GM21381 (cell line): ENCODE data around the gene RNF20.
A peak's percentile ranks its signal among the peaks of the same experiment; 100 is the strongest.
"Not testable (repeated sequence)": the region's sequence is repeated elsewhere in the genome, so short reads cannot be mapped to it uniquely, and the experiment has no call there.

Source experiments
- ATAC-seq: cut with Tn5 transposase; IDR thresholded peaks from one replicate; pipeline ENCODE4 v1.9.1; 2021; ENCODE audit warnings: mild to moderate bottlenecking, moderate library complexity; ENCODE audit not compliant: unreplicated experiment

The RNF20 gene, protein sequence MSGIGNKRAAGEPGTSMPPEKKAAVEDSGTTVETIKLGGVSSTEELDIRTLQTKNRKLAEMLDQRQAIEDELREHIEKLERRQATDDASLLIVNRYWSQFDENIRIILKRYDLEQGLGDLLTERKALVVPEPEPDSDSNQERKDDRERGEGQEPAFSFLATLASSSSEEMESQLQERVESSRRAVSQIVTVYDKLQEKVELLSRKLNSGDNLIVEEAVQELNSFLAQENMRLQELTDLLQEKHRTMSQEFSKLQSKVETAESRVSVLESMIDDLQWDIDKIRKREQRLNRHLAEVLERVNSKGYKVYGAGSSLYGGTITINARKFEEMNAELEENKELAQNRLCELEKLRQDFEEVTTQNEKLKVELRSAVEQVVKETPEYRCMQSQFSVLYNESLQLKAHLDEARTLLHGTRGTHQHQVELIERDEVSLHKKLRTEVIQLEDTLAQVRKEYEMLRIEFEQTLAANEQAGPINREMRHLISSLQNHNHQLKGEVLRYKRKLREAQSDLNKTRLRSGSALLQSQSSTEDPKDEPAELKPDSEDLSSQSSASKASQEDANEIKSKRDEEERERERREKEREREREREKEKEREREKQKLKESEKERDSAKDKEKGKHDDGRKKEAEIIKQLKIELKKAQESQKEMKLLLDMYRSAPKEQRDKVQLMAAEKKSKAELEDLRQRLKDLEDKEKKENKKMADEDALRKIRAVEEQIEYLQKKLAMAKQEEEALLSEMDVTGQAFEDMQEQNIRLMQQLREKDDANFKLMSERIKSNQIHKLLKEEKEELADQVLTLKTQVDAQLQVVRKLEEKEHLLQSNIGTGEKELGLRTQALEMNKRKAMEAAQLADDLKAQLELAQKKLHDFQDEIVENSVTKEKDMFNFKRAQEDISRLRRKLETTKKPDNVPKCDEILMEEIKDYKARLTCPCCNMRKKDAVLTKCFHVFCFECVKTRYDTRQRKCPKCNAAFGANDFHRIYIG

DNA sequence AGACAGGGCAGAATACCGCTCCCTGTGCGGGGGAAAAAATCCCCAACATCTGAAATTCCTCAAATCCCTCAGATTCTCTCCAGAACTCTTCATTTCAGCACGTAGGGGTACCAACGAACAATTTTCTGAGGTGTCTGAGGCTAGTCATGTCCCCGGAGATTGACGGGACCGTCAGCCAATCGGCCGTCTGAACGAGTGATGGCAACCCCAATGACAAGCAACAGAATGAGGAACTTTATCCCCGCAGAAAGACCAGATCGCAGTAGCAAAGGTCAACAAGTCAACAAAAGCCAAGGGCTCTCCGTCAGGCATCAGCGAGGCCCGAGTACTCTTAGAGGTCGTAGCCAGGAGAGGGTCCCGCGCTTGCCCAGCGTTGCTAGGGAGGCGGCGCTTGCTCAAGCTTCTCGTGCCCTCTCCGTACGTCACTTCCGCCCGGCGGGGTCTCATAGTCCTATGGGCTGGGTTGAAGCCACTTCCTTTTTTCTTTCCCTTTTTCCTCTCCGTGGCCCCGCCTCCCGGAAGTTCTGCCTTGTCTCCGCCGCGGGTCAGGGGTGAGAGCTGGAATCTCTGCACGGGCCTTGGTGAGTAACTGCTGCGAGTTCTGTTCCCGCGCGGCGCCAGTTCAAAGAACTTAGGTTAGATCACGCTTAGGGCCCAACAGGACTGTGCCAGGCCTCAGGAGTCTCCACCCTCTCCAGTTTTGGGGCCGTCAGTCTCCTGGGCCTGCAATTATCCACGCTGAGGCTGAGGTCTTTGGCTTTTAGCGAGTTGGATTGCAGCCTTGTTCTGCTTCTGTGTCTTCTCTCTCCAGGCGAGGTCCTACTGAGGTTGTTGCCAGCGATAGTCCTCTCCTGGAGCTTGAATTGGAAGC, at the start of gene RNF20:
RNF20 (plus strand) TSS at position 520 of the 871 bp plus-strand sequence. CDS start 1,571 bp downstream, outside the sequence.
- peak; percentile 98 for ATAC-seq

DNA sequence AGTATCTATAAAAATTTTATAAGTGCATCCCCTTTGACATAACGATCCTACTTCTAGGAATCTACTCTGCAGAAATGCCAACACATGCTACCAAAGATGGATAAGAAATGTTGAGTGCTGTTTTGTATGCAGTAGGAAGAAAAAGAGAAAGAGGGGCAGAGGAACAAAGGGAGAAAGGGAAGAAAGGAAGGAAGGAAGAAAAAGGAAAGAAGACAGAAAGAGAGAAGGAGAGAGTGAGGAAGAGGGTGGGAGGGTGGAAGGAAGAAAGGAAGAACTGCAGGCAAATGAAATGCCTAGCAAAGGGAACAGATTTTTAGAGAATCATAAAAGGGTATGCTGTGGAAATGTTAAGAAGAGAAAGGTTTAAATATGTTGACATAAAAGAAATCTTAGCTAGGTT, 49.6 kb upstream of the RNF20 start:
- no peak for ATAC-seq

DNA sequence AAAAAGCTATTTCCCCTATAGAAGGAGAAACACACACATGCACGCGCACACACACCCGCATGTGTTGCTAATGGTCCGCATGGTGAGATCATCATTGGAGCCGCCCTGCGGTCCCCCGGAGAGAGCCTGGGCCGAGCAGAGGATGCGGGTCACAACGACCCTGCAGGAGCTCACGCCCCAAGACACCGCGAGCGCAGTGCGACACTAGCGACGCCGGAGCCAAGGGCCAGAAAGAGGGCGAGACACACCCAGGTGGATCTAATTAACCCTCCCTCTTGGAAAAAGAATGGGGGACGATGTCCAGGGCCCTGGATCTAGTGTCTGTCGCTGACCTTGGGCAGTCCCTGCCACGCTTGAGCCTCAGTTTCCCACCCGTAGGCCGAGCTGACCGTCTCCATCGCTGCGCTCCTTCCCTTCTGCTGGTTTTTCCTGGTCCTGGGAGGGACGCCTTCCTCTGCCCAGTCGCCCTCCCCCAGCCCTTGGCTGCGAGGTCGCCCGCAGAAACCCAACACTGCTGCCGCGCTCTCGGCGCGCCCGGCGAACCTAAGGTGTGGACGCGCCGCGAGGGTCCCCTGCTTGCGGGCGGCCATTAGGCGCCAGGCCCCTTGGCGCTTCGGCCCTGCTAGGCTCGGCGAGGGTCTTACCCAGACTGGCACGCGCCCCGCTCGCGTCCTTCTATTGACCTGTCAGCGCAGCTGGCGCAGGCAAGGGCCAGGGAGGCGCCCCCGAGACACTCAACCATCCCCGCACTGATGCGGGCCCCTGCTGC, 47.5 kb upstream of the RNF20 start:
- ATAC-seq, result no peak

DNA sequence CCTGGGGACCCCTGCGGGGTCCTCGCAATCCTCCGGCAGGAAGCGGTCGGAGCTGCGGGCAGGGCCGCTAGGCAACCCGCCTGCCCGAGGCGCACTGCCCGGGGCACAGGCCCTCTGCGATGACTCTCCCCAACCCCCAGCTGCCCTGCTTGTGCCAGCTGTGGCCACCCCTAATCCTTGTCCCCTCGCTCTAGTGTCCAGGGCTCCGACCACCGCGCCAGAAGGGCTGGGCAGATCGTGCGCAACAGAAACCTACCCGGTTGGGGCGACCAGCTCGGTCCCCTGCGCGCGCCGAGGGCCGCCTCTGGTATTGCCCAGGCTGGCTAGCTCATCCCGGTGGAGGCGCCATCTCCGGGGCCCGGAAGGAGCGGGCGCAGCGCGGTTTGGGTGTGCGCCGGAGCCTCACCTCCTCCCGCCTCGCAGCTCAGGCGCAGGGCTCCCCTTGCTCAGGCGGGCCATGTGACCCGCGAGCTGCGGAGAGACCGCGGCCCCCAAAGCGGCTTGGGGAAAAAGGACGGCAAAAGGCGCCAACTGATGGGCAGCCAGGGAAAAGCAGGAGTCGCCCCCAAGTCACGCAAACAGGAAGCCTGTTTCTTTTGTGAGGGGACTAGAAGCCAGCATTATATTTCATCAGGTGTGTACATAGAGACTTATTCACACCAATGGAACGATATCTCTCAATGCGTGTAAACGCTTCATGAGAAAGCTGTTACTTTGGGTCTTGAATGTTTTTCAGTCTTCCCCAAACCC, 46.8 kb upstream of the RNF20 start:
- no peak for ATAC-seq

DNA sequence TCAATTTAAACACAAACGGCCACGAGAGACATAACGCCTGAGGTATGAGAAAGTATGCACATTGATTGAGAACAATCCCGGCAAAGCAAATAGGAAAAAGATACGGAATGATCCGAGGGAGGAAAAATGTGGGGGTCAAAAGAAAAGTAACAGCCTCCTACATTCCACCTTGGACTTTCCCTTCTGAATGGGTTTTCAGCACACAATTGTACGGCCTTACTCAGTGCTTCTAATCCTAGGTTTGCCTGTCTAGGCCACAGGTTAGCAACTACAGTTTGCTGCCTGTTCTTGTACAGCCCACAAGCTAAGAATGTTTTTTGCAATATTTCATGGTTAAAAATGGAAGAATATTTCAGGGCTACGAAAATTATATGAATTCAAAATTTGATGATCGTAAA, 46.2 kb upstream of the RNF20 start:
- ATAC-seq, result no peak

DNA sequence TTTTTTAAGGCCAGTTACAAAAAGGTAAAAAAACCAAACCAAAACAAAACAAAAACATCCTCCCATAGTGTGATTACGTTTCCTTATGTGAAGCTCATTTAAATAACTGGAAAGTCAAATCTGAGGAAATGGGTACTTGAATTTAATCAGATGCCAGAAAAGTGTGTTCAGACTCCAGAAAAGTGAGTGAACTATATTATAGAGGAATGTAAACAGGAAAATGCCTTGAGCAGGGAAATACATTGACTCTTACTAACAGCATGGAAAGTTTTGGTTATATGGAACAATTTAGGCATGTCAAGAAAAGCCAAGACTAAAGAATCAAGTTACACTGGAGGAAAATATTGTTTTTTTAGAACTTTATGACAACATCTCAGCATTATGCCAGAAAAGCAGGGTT, 37.8 kb upstream of the RNF20 start:
- no peak for ATAC-seq

DNA sequence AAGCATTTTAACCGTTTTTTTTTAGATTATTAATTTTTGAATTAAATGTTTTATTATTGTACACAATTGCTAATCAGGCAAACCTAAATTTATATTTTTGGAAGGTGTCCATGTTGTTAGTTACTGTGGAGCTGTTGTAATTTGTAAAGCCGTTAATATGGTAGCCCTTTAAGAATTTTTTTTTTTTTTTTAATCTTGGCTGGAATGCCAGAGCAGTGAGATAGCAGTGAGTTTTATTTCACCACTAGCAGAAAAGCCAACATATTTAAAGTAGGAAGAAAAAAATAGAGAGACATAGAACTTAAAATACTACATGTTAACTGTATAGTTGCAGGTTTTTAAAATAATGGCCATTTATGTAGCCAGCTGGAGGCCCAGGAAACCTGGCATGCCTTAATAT, 35.3 kb upstream of the RNF20 start:
- ATAC-seq, result no peak

DNA sequence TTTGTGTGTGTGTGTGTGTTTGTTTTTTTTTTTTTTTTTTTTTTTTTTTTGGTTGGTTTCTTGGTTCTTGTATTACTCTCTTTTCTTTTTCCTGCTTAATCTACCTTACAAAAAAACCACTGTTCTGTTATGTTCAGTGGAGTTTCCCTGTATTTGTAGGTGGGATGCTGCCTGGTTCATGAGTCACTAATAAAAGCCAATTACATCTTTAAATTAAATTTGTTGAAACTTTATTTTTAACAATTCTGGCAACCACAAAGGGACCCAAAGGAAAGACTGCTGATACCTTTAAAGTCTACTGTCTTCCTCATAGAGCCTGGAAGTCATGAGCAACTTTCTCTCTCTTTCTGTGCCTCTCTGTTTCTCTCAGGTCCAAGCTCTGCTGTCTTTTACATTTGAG, 29.5 kb upstream of the RNF20 start:
- ATAC-seq, result no peak

DNA sequence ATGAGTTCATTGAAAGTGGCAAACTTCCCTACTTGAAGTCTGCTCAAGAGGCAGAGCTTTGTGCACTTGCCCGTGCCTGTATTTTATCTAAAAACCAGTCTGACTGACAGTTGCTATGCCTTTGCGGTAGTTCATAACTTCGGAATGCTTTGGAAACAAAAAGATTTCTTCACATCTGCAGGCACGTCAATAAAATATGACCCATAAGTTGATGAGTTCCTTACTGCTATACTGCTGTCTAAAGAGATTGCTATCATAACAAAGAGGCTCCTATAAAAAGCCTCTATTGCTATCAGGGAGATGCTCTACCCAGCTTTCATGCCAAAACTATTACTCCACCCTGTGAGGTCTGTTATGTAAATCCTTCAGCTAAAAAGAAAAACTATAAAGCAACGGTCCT, 25.4 kb upstream of the RNF20 start:
- no peak for ATAC-seq

DNA sequence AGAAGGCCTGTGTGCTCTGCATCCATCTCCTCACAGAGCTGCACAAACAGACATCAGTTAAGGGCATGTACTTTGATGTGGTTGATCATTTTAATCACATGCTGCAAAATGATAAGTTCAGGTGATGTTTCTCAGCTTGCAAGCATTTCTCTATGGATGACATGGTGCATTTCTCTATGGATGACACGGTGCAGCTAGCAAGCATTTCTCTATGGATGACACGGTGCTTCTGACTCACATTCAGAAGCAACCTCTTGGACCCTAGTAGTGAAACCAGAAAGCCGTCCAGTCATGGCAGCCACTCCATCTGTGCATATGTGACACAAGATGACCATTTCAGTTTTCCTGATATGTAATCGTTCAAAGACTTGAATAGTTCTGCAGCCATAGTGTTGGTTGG, 24.1 kb upstream of the RNF20 start:
- ATAC-seq, result no peak

DNA sequence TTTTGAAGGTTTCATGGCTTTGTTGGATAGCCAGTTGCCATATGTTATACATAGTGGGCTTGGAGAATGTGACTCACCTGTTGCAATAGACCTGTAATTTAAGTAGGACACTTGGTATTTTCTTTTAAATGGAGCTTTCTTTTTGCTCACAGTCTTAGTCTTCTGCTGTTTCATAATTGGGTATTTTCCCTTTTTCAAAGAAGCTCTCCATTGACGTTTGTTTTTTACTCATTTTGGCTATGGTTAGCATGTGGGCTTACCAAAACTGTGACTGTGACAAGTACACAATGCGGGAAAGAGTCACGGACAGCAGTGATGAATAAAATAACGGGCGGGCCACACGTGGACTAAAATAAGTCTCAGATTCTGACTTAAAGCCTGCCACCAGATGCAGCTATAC, 23.2 kb upstream of the RNF20 start:
- no peak for ATAC-seq

DNA sequence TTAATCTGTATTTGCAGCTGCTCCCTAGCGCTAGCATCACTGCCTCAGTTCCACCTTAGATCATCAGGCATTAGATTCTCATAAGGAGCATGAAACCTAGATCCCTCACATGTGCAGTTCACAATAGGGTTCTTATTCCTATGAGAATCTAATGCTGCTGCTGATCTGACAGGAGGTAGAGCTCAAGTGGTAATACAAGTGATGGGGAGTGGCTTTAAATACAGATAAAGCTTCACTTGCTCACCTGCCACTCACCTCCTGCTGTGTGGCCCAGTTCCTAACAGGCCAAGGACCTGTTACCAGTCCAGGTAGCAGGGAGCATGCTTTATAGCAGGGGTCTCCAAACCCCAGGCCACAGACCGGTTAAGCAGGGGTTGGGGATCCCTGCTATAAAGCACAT, 22.6 kb upstream of the RNF20 start:
- no peak for ATAC-seq

DNA sequence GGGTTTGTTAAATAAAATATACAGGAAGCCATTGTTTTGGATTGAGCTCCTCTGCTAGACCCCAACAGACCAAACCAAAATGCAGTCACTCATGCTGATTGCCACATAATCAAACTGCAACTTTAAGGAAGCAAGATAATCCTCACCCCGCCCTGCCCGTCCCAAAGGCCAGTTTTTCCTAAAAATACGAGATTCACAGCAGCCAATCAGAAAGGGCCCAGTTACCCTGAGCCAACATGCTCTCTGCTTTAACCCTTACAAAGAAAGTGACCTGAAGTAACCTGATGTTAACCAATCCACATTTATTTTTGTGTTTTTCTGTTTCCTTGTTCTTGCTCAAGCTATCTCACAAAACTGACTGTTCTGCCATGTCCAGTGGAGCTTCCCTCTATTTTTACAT, 21.5 kb upstream of the RNF20 start:
- no peak for ATAC-seq

DNA sequence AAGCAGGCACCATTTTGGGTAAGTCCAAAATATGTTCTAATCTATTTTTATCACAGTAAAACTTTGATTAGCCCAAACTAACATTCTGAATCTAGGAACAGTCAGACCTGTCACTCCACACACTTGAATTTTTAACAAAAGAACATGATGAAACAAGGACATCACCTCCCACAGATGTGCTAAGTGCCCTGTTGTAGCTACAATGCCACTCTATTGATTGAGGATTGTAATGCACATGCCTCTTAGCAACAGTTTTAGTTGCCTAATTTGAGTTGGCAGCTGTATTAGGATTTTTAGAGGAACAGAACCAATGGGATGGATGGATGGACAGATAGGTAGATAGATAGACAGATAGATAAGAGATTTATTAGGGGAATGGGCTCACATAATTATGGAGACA, 20.3 kb upstream of the RNF20 start:
- no peak for ATAC-seq

DNA sequence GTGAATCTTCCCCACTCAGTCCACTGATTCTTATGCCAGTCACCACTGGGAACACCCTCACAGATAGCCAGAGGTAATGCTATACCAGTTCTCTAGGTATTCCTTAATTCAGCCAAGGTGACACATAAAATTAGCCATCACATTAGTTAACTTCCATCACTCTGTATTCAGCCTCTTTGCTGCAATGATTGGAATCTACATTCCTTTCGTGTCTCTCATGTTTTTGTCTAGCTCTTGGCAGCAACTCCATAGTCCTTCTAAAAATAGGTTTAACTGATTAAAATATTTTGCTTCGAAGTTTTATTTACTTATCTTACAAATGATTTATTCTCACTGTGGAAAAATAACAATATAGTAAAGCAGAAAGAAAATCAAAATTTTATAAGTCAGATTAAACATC, 19.6 kb upstream of the RNF20 start:
- ATAC-seq, result no peak

DNA sequence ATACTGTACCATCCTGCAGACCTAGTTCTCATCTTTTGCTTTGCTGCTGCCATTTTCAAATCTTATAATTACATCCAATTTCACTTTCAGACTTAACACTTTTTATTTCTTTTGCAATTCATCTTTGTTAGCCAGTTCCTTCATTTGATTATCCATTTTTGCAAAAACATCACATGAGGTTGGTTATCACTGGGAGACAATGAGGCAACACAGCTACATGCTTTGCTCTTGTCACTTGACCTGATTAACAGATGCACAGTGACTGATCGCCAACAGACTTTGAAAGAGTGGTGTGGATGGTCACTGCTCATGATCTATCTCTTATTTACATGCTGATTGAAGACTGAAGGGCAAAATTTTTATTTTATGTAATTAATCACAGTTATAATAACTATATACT, 17.0 kb upstream of the RNF20 start:
- ATAC-seq, result no peak

DNA sequence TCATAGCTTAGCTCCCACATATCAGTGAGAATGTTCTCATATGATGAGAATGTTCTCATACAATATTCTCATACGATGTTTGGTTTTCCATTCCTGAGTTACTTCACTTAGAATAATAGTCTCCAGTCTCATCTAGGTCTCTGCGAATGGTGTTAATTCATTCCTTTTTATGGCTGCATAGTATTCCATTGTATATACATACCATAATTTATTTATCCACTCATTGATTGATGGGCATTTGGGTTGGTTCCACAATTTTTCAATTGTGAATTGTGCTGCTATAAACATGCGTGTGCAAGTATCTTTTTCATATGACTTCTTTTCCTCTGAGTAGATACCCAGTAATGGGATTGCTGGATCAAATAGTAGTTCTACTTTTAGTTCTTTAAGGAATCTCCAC, 15.2 kb upstream of the RNF20 start:
- ATAC-seq, result not testable (repeated sequence)

DNA sequence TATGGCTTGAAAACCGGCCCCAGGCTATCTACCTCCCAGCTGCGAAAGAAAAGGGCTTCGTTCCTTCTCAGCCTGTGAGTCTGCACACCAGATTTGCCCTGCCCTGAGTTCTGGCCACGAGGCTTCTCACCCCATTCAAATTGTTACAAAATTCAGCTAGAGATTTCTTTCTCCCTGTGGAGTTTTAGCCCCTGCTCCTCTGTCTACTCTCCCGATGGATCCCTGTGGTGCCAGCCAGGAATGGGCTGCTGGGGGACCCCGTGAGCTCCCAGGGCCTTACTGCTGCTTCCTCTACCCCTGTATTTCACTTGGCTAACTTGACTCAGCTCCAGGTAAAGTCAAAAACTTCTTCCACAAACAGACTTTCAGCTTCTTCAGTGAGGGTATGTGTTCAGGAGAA, 9.3 kb upstream of the RNF20 start:
- no peak for ATAC-seq

DNA sequence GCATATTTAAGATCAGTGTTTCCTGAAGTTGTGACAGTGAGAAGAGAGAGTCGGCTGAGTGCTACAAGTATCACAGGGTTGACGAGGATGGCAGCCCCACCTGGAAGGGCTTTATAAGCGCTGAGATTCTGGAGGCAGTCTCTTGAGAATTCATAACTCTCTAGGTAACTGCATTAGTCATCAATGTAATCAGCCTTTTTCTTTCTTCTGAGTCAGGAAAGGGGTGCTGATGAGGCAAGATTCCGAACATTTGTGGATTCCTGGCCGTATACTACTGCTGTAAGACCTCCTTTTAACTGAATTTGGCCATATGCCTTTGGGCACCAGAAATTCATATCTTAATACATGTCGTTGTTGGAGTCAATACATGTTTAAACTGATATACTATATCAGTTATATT, 6.6 kb upstream of the RNF20 start:
- ATAC-seq, result no peak

DNA sequence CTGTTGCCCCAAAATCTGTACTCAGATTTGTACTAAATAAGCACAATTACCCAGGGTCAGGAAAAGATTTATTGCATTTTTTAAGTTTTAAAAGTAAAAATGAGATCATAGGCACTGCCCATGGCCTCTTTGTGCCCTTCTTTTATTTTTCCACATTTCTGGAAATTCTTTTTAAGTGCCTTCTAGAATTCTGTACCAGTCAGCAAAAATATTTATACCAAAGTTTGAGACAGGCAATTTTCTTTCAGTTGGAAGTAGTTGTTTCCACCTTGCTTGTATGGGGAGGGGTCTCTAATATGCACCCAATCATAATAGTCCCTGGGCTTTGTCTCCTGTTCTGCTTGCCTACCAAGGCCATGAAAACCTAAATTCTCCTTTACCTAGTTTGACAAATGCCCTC, 5.6 kb upstream of the RNF20 start:
- no peak for ATAC-seq
